GM23338 (cell line): ENCODE data around the gene CHRDL2.
A peak's percentile ranks its signal among the peaks of the same experiment; 100 is the strongest.

Experiments used
- CREB1 ChIP-seq: fragments of 250-450 bp; sonication (Bioruptor Pico); IDR thresholded peaks from 2 replicates; pipeline ENCODE4 v1.5.0; 2020; ENCODE audit warnings: low read depth, mild to moderate bottlenecking, moderate library complexity
- EZH2 ChIP-seq: fragments of 200-600 bp; sonication (generic); IDR thresholded peaks from one replicate; pipeline ENCODE4 v1.8.0; 2017; ENCODE audit warnings: antibody characterized with exemption, mild to moderate bottlenecking, low read depth; ENCODE audit not compliant: unreplicated experiment
- EZH2phosphoT487 ChIP-seq: fragments of 200-600 bp; sonication (generic); IDR thresholded peaks from one replicate; pipeline ENCODE4 v1.8.1; 2018; ENCODE audit warnings: antibody characterized with exemption; ENCODE audit not compliant: unreplicated experiment
- JUNB ChIP-seq: IDR thresholded peaks from one replicate; pipeline ENCODE4 v1.6.1; 2016; ENCODE audit warnings: antibody characterized with exemption; ENCODE audit not compliant: unreplicated experiment
- NANOG ChIP-seq: IDR thresholded peaks from 2 replicates; pipeline ENCODE4 v1.6.1; 2016; ENCODE audit warnings: antibody characterized with exemption, borderline replicate concordance
- POLR2AphosphoS5 ChIP-seq: IDR thresholded peaks from 2 replicates; pipeline ENCODE4 v1.6.1; 2016; ENCODE audit warnings: antibody characterized with exemption, low read depth
- ZNF331 ChIP-seq: fragments of 250-450 bp; sonication (Bioruptor Pico); IDR thresholded peaks from 2 replicates; pipeline ENCODE4 v1.5.0; 2020; ENCODE audit warnings: low read depth, mild to moderate bottlenecking, moderate library complexity
- TF ChIP-seq, protein P1 (sequence below): IDR thresholded peaks from one replicate; pipeline ENCODE4 v1.6.1; 2018; ENCODE audit warnings: antibody characterized with exemption; ENCODE audit not compliant: unreplicated experiment
- TF ChIP-seq, protein P2 (sequence below), 2 experiments: fragments of 200-600 bp in 1 of 2; sonication (generic) in 1 of 2; conservative IDR thresholded peaks; 2 replicates each; pipeline versions ENCODE4 v1.5.1 to v1.6.1; 2016 to 2017; ENCODE audit warnings: antibody characterized with exemption in 2 of 2, low read depth in 2 of 2, mild to moderate bottlenecking in 2 of 2, moderate library complexity in 1 of 2
- TF ChIP-seq, protein P3 (sequence below): IDR thresholded peaks from 2 replicates; pipeline ENCODE4 v1.6.1; 2016; ENCODE audit warnings: antibody characterized with exemption
- TF ChIP-seq, protein P4 (sequence below): fragments of 250-450 bp; sonication (Bioruptor Pico); IDR thresholded peaks from 2 replicates; pipeline ENCODE4 v1.5.0; 2020; ENCODE audit warnings: mild to moderate bottlenecking, moderate library complexity

DNA sequence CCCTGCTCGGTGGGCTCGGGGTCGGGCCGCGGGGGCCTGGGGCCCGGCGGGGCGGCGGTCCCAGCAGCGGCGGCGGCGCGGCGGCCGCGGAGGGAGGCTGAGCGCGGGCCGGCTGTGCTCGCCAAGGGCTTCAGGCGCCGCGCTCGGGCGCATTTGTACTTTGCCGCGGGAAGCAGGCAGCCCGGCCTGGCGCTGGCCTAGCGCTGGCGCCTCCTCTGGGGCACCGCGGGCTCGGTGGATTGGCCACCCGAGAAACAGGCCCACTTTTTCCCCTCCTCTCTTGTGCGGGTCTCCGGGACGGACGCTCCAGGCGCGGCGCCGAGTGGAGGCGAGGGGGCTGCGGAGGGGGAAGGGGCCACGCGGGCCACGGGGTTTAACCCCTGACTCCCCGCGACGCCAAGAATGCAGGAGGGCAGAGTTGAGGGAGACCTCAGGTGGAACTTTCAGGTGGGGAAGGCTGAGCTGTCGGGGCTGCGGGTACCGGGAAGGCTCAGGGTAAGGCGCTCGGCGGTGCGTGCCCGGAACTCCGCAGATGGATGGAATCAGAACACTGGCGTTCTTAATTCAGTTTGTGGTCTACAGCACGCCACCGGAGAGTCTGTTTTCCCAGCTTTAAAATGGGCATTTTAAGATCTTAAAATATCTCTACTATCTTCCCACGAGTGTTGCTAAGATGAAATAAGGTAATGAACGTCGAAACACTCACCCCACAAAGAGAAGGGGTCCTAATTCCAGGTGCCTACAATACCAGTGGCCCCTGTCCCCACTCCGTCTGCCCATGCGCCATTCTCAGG lies at the start of gene CHRDL2:
- TF ChIP-seq, protein P1, sequence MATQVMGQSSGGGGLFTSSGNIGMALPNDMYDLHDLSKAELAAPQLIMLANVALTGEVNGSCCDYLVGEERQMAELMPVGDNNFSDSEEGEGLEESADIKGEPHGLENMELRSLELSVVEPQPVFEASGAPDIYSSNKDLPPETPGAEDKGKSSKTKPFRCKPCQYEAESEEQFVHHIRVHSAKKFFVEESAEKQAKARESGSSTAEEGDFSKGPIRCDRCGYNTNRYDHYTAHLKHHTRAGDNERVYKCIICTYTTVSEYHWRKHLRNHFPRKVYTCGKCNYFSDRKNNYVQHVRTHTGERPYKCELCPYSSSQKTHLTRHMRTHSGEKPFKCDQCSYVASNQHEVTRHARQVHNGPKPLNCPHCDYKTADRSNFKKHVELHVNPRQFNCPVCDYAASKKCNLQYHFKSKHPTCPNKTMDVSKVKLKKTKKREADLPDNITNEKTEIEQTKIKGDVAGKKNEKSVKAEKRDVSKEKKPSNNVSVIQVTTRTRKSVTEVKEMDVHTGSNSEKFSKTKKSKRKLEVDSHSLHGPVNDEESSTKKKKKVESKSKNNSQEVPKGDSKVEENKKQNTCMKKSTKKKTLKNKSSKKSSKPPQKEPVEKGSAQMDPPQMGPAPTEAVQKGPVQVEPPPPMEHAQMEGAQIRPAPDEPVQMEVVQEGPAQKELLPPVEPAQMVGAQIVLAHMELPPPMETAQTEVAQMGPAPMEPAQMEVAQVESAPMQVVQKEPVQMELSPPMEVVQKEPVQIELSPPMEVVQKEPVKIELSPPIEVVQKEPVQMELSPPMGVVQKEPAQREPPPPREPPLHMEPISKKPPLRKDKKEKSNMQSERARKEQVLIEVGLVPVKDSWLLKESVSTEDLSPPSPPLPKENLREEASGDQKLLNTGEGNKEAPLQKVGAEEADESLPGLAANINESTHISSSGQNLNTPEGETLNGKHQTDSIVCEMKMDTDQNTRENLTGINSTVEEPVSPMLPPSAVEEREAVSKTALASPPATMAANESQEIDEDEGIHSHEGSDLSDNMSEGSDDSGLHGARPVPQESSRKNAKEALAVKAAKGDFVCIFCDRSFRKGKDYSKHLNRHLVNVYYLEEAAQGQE = no peak
- TF ChIP-seq EZH2 = peak; percentile 85
- TF ChIP-seq, protein P2, sequence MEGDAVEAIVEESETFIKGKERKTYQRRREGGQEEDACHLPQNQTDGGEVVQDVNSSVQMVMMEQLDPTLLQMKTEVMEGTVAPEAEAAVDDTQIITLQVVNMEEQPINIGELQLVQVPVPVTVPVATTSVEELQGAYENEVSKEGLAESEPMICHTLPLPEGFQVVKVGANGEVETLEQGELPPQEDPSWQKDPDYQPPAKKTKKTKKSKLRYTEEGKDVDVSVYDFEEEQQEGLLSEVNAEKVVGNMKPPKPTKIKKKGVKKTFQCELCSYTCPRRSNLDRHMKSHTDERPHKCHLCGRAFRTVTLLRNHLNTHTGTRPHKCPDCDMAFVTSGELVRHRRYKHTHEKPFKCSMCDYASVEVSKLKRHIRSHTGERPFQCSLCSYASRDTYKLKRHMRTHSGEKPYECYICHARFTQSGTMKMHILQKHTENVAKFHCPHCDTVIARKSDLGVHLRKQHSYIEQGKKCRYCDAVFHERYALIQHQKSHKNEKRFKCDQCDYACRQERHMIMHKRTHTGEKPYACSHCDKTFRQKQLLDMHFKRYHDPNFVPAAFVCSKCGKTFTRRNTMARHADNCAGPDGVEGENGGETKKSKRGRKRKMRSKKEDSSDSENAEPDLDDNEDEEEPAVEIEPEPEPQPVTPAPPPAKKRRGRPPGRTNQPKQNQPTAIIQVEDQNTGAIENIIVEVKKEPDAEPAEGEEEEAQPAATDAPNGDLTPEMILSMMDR (conservative IDR thresholded peaks at IDR 0.05; ENCODE audit: low read depth in 2 of 2) = no peak
- TF ChIP-seq ZNF331 = no peak
- no peak for TF ChIP-seq EZH2phosphoT487
- TF ChIP-seq POLR2AphosphoS5 = no peak
- TF ChIP-seq CREB1 (CRISPR knock-in tag) = no peak
- TF ChIP-seq, protein P3, sequence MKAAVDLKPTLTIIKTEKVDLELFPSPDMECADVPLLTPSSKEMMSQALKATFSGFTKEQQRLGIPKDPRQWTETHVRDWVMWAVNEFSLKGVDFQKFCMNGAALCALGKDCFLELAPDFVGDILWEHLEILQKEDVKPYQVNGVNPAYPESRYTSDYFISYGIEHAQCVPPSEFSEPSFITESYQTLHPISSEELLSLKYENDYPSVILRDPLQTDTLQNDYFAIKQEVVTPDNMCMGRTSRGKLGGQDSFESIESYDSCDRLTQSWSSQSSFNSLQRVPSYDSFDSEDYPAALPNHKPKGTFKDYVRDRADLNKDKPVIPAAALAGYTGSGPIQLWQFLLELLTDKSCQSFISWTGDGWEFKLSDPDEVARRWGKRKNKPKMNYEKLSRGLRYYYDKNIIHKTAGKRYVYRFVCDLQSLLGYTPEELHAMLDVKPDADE = no peak
- no peak for TF ChIP-seq JUNB
- TF ChIP-seq, protein P4, sequence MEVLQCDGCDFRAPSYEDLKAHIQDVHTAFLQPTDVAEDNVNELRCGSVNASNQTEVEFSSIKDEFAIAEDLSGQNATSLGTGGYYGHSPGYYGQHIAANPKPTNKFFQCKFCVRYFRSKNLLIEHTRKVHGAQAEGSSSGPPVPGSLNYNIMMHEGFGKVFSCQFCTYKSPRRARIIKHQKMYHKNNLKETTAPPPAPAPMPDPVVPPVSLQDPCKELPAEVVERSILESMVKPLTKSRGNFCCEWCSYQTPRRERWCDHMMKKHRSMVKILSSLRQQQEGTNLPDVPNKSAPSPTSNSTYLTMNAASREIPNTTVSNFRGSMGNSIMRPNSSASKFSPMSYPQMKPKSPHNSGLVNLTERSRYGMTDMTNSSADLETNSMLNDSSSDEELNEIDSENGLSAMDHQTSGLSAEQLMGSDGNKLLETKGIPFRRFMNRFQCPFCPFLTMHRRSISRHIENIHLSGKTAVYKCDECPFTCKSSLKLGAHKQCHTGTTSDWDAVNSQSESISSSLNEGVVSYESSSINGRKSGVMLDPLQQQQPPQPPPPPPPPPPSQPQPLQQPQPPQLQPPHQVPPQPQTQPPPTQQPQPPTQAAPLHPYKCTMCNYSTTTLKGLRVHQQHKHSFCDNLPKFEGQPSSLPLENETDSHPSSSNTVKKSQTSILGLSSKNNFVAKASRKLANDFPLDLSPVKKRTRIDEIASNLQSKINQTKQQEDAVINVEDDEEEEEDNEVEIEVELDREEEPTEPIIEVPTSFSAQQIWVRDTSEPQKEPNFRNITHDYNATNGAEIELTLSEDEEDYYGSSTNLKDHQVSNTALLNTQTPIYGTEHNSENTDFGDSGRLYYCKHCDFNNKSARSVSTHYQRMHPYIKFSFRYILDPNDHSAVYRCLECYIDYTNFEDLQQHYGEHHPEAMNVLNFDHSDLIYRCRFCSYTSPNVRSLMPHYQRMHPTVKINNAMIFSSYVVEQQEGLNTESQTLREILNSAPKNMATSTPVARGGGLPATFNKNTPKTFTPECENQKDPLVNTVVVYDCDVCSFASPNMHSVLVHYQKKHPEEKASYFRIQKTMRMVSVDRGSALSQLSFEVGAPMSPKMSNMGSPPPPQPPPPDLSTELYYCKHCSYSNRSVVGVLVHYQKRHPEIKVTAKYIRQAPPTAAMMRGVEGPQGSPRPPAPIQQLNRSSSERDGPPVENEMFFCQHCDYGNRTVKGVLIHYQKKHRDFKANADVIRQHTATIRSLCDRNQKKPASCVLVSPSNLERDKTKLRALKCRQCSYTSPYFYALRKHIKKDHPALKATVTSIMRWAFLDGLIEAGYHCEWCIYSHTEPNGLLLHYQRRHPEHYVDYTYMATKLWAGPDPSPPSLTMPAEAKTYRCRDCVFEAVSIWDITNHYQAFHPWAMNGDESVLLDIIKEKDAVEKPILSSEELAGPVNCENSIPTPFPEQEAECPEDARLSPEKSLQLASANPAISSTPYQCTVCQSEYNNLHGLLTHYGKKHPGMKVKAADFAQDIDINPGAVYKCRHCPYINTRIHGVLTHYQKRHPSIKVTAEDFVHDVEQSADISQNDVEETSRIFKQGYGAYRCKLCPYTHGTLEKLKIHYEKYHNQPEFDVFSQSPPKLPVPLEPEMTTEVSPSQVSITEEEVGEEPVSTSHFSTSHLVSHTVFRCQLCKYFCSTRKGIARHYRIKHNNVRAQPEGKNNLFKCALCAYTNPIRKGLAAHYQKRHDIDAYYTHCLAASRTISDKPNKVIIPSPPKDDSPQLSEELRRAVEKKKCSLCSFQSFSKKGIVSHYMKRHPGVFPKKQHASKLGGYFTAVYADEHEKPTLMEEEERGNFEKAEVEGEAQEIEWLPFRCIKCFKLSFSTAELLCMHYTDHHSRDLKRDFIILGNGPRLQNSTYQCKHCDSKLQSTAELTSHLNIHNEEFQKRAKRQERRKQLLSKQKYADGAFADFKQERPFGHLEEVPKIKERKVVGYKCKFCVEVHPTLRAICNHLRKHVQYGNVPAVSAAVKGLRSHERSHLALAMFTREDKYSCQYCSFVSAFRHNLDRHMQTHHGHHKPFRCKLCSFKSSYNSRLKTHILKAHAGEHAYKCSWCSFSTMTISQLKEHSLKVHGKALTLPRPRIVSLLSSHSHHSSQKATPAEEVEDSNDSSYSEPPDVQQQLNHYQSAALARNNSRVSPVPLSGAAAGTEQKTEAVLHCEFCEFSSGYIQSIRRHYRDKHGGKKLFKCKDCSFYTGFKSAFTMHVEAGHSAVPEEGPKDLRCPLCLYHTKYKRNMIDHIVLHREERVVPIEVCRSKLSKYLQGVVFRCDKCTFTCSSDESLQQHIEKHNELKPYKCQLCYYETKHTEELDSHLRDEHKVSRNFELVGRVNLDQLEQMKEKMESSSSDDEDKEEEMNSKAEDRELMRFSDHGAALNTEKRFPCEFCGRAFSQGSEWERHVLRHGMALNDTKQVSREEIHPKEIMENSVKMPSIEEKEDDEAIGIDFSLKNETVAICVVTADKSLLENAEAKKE (CRISPR knock-in tag) = no peak
- TF ChIP-seq NANOG = no peak
